K562 treated with DMSO at 1 percent for 24 hours (cell line): ENCODE measurements around the gene ARL13A. TPM values are rescaled to one million over a fixed set of nuclear protein-coding genes. Genes with fewer than 3 reads are reported as not detected.

Experiments
- total RNA-seq: library from RNA; unstranded; fragments of 300-600 nt; gene quantifications from 2 replicates; pipeline ENCODE4 v1.2.3, GENCODE V29; 2022; ENCODE audit warnings: low read depth; ENCODE audit not compliant: insufficient read depth

Gene ARL13A
- total RNA-seq = not detected in 2 replicates

DNA sequence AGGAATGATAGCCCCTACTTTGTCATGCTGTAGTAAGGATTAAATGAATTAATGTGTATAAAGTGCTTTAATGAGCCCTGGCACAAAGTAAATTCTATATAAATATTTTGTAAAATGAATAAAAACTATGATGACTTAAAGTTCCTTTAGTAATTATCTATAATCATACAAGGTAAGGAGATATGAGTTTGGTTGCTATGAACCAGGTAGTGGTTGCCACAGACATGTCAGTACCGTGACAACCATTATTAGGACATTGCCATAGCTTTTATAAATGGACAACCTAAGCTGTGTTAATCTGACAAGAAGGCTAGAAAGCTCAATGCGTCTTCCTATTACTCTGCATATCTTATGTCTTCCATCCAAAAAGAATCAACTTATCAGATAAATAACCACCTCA is at the start of gene ARL13A:
Gene ARL13A (plus strand): TSS at position 301 of the 400 bp plus-strand sequence. CDS start 3,982 bp downstream, outside the sequence.

GRCh38 chrX:100928660-100929613 is 40.6 kb upstream of the ARL13A start, which contains the start of gene XKRX:
XKRX (minus strand) TSS chrX:100928917; CDS start chrX:100928304, 613 bp downstream.

Other genes with a start within 250 kb of the ARL13A start
- 1.1 TPM in 2 replicates for gene SYTL4, start 237.6 kb upstream of the ARL13A start, total RNA-seq
- 33.0 and 34.8 TPM in 2 replicates for gene CSTF2, start 149.3 kb upstream of the ARL13A start, total RNA-seq
- gene NOX1, start 95.3 kb upstream of the ARL13A start, total RNA-seq = not detected in 2 replicates
- not detected in 2 replicates for gene XKRX, start 40.8 kb upstream of the ARL13A start, total RNA-seq
- gene TRMT2B, start 82.4 kb downstream of the ARL13A start, total RNA-seq = 17.3 and 20.9 TPM in 2 replicates
- not detected in 2 replicates for gene TMEM35A, start 109.2 kb downstream of the ARL13A start, total RNA-seq
- 3.7 and 8.8 TPM in 2 replicates for gene CENPI, start 128.5 kb downstream of the ARL13A start, total RNA-seq